Middle frontal gyrus (tissue), 1 donor: Measurements from ENCODE around the gene MAP3K5.
A peak's percentile ranks its signal among the peaks of the same experiment; 100 is the strongest.
"Not testable (repeated sequence)": the region's sequence is repeated elsewhere in the genome, so short reads cannot be mapped to it uniquely, and the experiment has no call there.

Experiments used
- DNase-seq: peaks from one replicate; pipeline ENCODE4 v3.0.0-alpha.2; 2015; ENCODE audit warnings: low spot score; ENCODE audit errors: extremely low spot score

Gene MAP3K5

DNA sequence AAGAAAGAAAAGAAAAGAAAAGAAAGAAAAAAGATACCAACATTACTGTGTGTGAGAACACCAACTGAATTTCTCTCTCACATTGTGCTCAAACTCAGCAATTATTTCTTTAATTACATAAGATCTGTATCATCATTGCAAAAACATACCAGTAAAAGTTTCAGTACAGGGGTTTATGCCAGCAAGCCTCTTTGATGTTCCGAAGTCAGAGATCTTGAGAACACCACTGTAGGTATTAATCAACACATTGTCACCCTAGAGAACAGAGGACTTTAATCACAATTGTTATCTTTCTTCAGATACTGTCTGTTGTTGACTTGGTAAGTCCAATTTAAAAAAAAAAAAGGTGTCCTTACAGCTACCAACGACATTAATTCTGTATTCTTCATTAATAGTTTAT lies 181.1 kb downstream of the MAP3K5 start:
- no peak for DNase-seq

DNA sequence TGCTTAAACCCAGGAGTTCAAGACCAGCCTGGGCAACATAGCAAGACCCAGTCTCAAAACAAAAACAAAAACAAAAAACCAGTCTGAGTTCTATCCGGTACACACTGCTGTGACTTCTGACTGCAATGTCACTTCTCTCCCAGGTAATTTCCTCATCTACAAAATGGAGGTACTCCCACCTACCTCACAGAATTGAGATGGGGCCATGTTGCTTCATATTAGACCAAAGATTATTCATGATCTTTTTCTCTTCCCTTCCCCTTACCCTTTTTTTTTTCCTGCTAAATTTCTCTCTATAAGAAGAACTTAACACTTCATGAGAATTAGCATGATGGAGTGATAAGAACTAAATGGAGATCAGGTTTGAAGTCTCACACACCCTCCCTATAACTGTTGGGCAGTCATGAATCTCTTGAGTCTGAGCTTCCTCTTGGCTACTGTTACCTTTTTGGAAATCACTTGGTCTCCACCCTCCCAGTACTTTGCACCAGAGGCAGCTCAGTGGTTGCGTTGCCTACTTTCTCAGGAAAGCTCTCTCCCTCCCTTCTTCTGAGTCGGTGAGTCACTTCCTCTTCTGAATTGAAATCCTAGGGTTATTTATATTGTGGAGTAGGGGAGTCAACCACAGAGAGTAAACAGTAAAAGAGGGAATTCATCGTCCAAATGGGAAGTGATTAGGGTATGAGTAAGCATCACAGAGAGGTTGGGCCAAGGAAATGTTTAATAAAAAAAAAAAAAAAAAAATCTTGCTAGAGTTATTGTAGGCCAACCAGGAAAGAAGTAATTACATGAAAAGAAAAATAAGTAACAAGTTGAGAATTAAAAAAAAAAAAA lies 182.2 kb downstream of the MAP3K5 start:
- no peak for DNase-seq

DNA sequence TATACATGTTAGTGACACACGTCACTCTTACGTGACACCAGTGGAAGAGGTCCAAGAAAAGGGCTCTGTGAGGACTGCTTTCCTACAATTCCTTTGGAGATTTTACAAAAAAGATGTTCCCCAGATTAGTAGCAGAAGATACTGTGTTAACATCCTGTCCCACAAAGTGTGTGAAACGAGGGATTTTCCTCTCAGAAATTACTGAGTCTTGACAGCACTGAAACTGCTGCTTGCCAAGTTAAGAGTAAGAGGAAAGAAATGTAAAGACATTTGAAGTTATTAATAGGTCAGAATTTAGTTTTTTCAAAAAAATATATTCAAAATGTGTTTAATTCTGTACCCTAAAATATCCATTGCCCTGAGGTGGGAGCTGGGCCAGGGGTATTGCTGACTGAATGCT lies 183.3 kb downstream of the MAP3K5 start:
- no peak for DNase-seq

DNA sequence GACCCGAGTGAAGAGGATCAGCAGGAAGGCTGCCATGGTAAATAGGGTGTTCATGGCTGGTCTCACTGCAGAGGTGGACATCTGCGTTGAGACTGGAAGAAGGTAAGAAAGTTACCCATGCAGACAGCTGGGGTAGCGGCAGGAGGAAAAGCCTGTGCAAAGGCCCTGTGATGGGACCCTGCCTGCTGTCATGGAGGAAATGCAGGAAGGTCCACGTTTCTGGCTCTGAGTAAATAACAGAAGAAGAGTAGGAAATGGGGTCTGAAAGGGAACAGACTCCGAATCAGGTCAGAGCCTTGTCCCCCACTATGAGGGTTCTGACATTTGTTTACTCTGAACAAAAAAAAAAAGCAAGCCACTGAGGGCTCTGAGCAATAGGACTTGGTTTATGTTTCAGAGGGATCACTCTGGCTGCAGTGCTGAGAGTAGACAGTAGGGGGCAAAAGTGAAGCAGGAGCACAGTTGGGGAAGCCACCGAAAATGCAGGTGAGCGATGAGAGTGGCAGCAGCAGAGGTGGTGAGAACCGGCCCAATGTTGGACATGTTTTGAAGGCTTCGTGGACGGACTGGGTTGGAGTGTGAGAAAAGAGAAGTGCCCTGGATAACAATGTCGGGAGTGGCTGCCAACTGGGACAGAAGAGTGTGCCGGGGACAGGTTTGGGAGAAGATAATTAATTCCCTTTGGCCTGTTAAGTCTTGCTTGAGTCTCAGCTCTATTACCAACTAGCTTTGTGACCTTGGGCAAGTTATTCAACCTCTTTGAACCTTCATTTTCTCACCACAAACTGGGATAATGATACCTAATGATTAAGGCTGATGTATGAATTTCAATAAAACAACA lies 184.1 kb downstream of the MAP3K5 start:
- peak; percentile 14 for DNase-seq

GRCh38 chr6:136607204-136607931 lies 184.9 kb downstream of the MAP3K5 start:
- DNase-seq = no peak

GRCh38 chr6:136604928-136605510 lies 187.3 kb downstream of the MAP3K5 start:
- no peak for DNase-seq

GRCh38 chr6:136604328-136604825 lies 187.9 kb downstream of the MAP3K5 start:
- DNase-seq = no peak

GRCh38 chr6:136600818-136601217 lies 191.5 kb downstream of the MAP3K5 start:
- DNase-seq = no peak

- DNase-seq = no peak
These were observed 192.8 kb downstream of the MAP3K5 start for GRCh38 chr6:136599329-136600011.

- DNase-seq = no peak
These were observed 194.2 kb downstream of the MAP3K5 start for GRCh38 chr6:136598048-136598447.

DNA sequence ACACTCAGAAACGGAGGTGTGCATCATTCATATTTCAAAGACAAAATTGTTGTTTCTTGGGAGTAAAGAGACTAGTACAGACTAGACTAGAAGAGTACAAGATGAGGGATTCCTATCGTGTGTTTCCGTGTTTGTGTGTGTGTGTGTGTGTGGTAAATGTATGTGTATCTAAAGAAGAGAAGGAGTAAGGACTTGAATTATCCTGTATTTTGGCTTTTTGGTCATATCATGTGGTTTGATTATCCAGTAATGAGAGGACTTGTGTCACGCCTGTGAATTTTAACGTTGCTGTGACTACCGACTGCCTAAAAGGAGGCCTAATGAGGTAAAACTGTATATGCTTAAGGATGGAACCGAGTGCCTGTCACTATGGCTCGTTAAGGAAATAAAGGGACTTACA lies 197.6 kb downstream of the MAP3K5 start:
- DNase-seq = no peak

- DNase-seq = no peak
These were observed 198.4 kb downstream of the MAP3K5 start for GRCh38 chr6:136593748-136594490.

DNA sequence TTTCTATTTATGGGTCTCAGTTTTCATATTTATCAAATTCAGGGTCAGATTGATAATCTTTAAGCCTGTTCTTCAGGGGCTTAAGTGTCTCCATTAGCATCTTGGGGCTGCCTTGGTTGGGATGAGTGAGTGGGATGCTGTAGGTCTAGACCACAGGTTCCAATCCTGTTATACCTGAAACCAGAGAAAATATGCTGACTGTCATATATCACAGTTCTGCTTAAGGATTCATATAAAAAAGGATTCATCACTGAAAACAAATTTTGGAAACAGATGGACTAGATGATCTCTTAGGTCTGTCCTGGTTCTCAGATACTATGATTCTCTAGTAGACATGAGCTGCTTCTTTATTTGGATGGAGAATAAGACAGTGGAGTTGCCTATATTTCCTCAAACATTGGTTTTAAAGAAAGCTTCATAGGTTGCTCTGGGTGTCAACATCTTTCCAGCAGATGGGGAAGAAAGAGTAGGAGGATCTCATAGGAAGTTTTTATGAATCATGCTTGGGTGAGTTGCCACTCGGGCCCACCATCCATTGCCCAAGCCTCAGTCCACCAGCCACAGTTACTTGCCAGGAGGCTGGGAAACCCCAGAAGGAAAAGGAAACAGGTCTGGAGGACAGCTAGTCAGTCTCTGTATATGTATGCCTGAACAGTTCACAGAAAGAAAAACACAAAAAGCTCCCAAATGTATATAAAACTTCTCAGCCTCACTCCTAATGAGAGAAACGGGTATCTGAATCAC lies 199.2 kb downstream of the MAP3K5 start:
- DNase-seq = no peak

- no peak for DNase-seq
These were observed 200.7 kb downstream of the MAP3K5 start for GRCh38 chr6:136591617-136592016.

GRCh38 chr6:136590846-136591245 lies 201.4 kb downstream of the MAP3K5 start:
- not testable (repeated sequence) for DNase-seq

- DNase-seq = no peak
These were observed 204.8 kb downstream of the MAP3K5 start for GRCh38 chr6:136587527-136587926.

GRCh38 chr6:136586295-136586694 lies 206.0 kb downstream of the MAP3K5 start:
- no peak for DNase-seq

DNA sequence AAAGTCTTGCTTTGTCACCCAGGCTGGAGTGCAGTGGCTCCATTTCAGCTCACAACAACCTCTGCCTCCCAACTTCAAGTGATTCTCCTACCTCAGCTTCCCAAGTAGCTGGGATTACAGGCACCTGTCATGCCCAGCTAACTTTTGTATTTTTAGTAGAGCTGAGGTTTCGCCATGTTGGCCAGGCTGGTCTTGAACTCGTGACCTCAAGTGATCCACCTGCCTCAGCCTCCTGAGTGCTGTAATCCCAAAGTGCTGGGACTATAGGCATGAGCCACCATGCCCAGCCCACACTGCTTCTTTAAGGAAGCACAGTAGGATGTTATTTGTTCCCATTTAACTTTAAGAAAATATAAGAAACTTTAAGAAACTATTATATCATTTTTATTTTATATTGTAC lies 206.8 kb downstream of the MAP3K5 start:
- DNase-seq = not testable (repeated sequence)

GRCh38 chr6:136584290-136584689 lies 208.0 kb downstream of the MAP3K5 start:
- DNase-seq = not testable (repeated sequence)
